K562 (cell line): ENCODE measurements around the gene UBE3B. TPM values are rescaled to one million over a fixed set of nuclear protein-coding genes. Genes with fewer than 3 reads are reported as not detected.

Experiments used
- ATF3 ChIP-seq, 2 experiments: fragments of 450-650 bp in 1 of 2; sonication (generic) in 1 of 2; formaldehyde crosslinking in 1 of 2; IDR thresholded peaks in 1 of 2; conservative IDR thresholded peaks in 1 of 2; 2 replicates each; pipeline versions ENCODE4 v1.6.1 to v1.8.1; 2016 to 2023; ENCODE audit warnings: mild to moderate bottlenecking in 2 of 2, moderate library complexity in 2 of 2, inconsistent platforms in 1 of 2, missing genetic modification reagents in 1 of 2
- BDP1 ChIP-seq: IDR thresholded peaks from 3 replicates; pipeline ENCODE4 v1.6.1; 2011; ENCODE audit not compliant: insufficient read length, insufficient read depth
- DNMT1 ChIP-seq: fragments of 450-650 bp; IDR thresholded peaks from 2 replicates; pipeline ENCODE4 v1.6.1; 2016; ENCODE audit warnings: antibody characterized with exemption, mild to moderate bottlenecking
- ETS1 ChIP-seq: conservative IDR thresholded peaks from 2 replicates; pipeline ENCODE4 v1.6.1; 2011; ENCODE audit warnings: low read depth, mild to moderate bottlenecking, low read length; ENCODE audit not compliant: control insufficient read depth
- RBBP5 ChIP-seq: fragments of 200-600 bp; sonication (generic); IDR thresholded peaks from 2 replicates; pipeline ENCODE4 v1.6.1; 2012; ENCODE audit warnings: borderline replicate concordance, mild to moderate bottlenecking, low read length, control low read depth, inconsistent platforms; ENCODE audit not compliant: insufficient read depth, poor library complexity, severe bottlenecking
- RBM15 ChIP-seq: fragments of 200-400 bp; formaldehyde crosslinking; IDR thresholded peaks from 2 replicates; pipeline ENCODE4 v1.6.1; 2018; ENCODE audit warnings: mild to moderate bottlenecking, low read length, moderate library complexity; ENCODE audit not compliant: insufficient read depth
- SRF ChIP-seq, 2 experiments: fragments of 250-450, 450-650 bp in 1 of 2; sonication (Bioruptor Pico) in 1 of 2; sonication (generic) in 1 of 2; formaldehyde crosslinking; IDR thresholded peaks; 2 replicates each; pipeline versions ENCODE4 v1.5.0 to v1.5.1; 2020 to 2022; ENCODE audit warnings: mild to moderate bottlenecking in 1 of 2, missing genetic modification reagents in 1 of 2
- TCF15 ChIP-seq: fragments of 250-450 bp; sonication (Bioruptor Pico); IDR thresholded peaks from 2 replicates; pipeline ENCODE4 v1.8.0; 2022; ENCODE audit warnings: moderate library complexity, mild to moderate bottlenecking, inconsistent platforms
- polyA plus RNA-seq, 8 experiments: library from polyadenylated mRNA; depleted of rRNA in 4 of 8; stranded (reverse) in 5 of 8; unstranded in 3 of 8; fragments of >200 nt; fragmentation: Nextera tagmentation in 2 of 8; fragmentation: Illumina TruSeq in 1 of 8; extraction: Ambion mirVana in 2 of 8; extraction: Trizol in 1 of 8; gene quantifications; 2 replicates each; pipeline versions ENCODE4 v1.2.1 to v1.2.3, GENCODE V29; 2011 to 2014; ENCODE audit warnings: inconsistent platforms in 1 of 8, missing spikeins in 1 of 8
- total RNA-seq, 7 experiments: library from RNA; depleted of rRNA in 6 of 7; stranded (reverse); fragments of >200 nt in 6 of 7; fragmentation: Illumina TruSeq in 2 of 7; extraction: Trizol in 2 of 7; gene quantifications; 2 replicates each; pipeline versions ENCODE4 v1.2.1 to v1.2.3, GENCODE V29; 2011 to 2021; ENCODE audit warnings: low replicate concordance in 1 of 7
- TF ChIP-seq, protein P1 (sequence below): fragments of 450-650 bp; formaldehyde crosslinking; IDR thresholded peaks from 2 replicates; pipeline ENCODE4 v1.4.0; 2020; ENCODE audit warnings: mild to moderate bottlenecking, moderate library complexity

UBE3B gene
- total and polyA plus RNA-seq, 9 of the 15 experiments (the other 6 are each of a cell fraction or from before 2014, with no cell fraction given) = 7.6 to 23.6 (median 15.5) TPM

DNA sequence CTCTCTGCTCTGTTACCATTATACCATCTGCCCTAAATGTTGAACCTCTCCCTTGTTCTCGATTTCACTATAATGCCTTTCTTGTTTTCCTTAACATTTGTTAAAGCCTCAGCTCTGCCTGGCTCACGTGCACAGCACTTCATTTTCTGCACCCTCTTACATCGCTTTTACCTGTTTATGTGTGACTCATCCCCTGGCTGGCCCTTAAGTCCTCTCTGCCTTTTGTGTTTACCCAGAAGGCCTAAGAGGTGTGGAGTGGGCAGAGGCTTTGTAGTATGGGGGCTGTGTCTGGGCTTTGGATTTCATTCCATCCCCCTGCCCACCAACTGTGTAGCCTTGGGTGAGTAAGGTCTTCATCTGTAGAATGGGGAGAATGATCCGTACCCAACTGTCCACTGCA is 36.5 kb downstream of the UBE3B start (continued):
- no peak for TF ChIP-seq ATF3 (IDR thresholded peaks at IDR 0.05)
- no peak for TF ChIP-seq ATF3 (CRISPR knock-in tag; conservative IDR thresholded peaks at IDR 0.05)
- TF ChIP-seq, protein P1, sequence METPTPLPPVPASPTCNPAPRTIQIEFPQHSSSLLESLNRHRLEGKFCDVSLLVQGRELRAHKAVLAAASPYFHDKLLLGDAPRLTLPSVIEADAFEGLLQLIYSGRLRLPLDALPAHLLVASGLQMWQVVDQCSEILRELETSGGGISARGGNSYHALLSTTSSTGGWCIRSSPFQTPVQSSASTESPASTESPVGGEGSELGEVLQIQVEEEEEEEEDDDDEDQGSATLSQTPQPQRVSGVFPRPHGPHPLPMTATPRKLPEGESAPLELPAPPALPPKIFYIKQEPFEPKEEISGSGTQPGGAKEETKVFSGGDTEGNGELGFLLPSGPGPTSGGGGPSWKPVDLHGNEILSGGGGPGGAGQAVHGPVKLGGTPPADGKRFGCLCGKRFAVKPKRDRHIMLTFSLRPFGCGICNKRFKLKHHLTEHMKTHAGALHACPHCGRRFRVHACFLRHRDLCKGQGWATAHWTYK = no peak
- TF ChIP-seq TCF15 (CRISPR knock-in tag) = no peak
- TF ChIP-seq BDP1 = no peak
- TF ChIP-seq SRF (CRISPR knock-in tag; IDR thresholded peaks at IDR 0.05) = no peak
- TF ChIP-seq RBBP5 = no peak
- TF ChIP-seq DNMT1 = no peak
- no peak for TF ChIP-seq RBM15
- TF ChIP-seq ETS1 = no peak
- TF ChIP-seq, all 486 proteins: peak for 0
